PC-3 (cell line): ENCODE results near the gene ADGRL3. TPM values are rescaled to one million over a fixed set of nuclear protein-coding genes. Genes with fewer than 3 reads are reported as not detected.

Source experiments
- ATAC-seq: fragments of 200-7000 bp; cut with Tn5 transposase; 2 replicates; pipeline ENCODE4 v1.9.1; 2020; ENCODE audit warnings: mild to moderate bottlenecking, moderate library complexity
- BruUV-seq: library from RNA; stranded (reverse); fragments of 400-500 nt; replicated peaks from 2 replicates; lab custom pipeline; 2021; lab: Mats Ljungman, UMichigan
- CTCF ChIA-PET: fragments of 300-600 bp; sonication (Branson Sonifier 250); formaldehyde crosslinking; loops from one replicate; lab custom pipeline; 2022; ENCODE audit warnings: antibody characterized with exemption; lab: Charles Lee
- POLR2A ChIA-PET: fragments of 300-600 bp; sonication (Branson Sonifier 250); formaldehyde crosslinking; loops from one replicate; lab custom pipeline; 2022; ENCODE audit warnings: antibody characterized with exemption; ENCODE audit not compliant: unreplicated experiment; lab: Charles Lee
- DNase-seq: peaks from one replicate; pipeline ENCODE4 v3.0.0-alpha.2; 2015
- H2AFZ ChIP-seq: fragments of 300-600 bp; sonication (generic); 2 replicates; pipeline ENCODE4 v1.6.0; 2016; ENCODE audit warnings: antibody characterized with exemption, low read length
- H3F3A ChIP-seq: fragments of 300-600 bp; sonication (generic); one replicate; pipeline ENCODE4 v1.6.0; 2017; ENCODE audit warnings: antibody characterized with exemption, low read length, control low read depth, mild to moderate bottlenecking; ENCODE audit not compliant: unreplicated experiment
- H3K27ac ChIP-seq: fragments of 300-600 bp; sonication (generic); 2 replicates; pipeline ENCODE4 v1.5.1; 2016; ENCODE audit warnings: mild to moderate bottlenecking, low read length
- H3K27me3 ChIP-seq: fragments of 300-600 bp; sonication (generic); 2 replicates; pipeline ENCODE4 v1.6.1; 2016; ENCODE audit warnings: low read length, mixed read lengths
- H3K36me3 ChIP-seq: fragments of 300-600 bp; sonication (generic); 2 replicates; pipeline ENCODE4 v1.6.1; 2016; ENCODE audit warnings: low read depth, mixed run types, low read length, mixed read lengths
- H3K4me1 ChIP-seq: fragments of 300-600 bp; sonication (generic); 2 replicates; pipeline ENCODE4 v1.5.1; 2016; ENCODE audit warnings: low read length; ENCODE audit not compliant: insufficient read depth
- H3K4me2 ChIP-seq: fragments of 300-600 bp; sonication (generic); 2 replicates; pipeline ENCODE4 v1.6.0; 2016; ENCODE audit warnings: low read length
- H3K4me3 ChIP-seq: fragments of 300-600 bp; sonication (generic); 2 replicates; pipeline ENCODE4 v1.5.1; 2016; ENCODE audit warnings: mild to moderate bottlenecking, low read length, mixed read lengths
- H3K79me2 ChIP-seq: fragments of 300-600 bp; sonication (generic); 2 replicates; pipeline ENCODE4 v1.6.1; 2017; ENCODE audit warnings: low read length, mixed read lengths
- H3K9ac ChIP-seq: fragments of 300-600 bp; sonication (generic); 2 replicates; pipeline ENCODE4 v1.6.0; 2016; ENCODE audit warnings: mild to moderate bottlenecking, low read length
- H3K9me2 ChIP-seq: fragments of 300-600 bp; sonication (generic); replicated peaks from 2 replicates; pipeline ENCODE4 v1.6.1; 2016; ENCODE audit warnings: mixed run types, low read length, mixed read lengths
- H3K9me3 ChIP-seq: fragments of 300-600 bp; sonication (generic); 2 replicates; pipeline ENCODE4 v1.6.1; 2016; ENCODE audit warnings: low read length, mixed read lengths
- H4K20me1 ChIP-seq: fragments of 300-600 bp; sonication (generic); 2 replicates; pipeline ENCODE4 v1.6.1; 2016; ENCODE audit warnings: low read length, mixed read lengths
- CTCF ChIP-seq: fragments of 300-600 bp; sonication (generic); conservative IDR thresholded peaks from 2 replicates; pipeline ENCODE4 v1.5.1; 2017; ENCODE audit warnings: antibody characterized with exemption, low read depth, mild to moderate bottlenecking, low read length
- EZH2 ChIP-seq: fragments of 300-600 bp; sonication (generic); IDR thresholded peaks from one replicate; pipeline ENCODE4 v1.6.1; 2017; ENCODE audit warnings: antibody characterized with exemption, mild to moderate bottlenecking, low read length; ENCODE audit not compliant: unreplicated experiment
- EZH2phosphoT487 ChIP-seq: fragments of 300-600 bp; sonication (generic); IDR thresholded peaks from 2 replicates; pipeline ENCODE4 v1.6.1; 2018; ENCODE audit warnings: mild to moderate bottlenecking, antibody characterized with exemption, low read length, borderline replicate concordance
- intact Hi-C: fragments of 100-400 bp; cut with micrococcal nuclease; formaldehyde crosslinking; loops from 2 replicates; pipeline ENCODE4 v1.9.0; 2023
- total RNA-seq: library from RNA; depleted of rRNA; stranded (reverse); fragments of >200 nt; gene quantifications from 2 replicates; pipeline ENCODE4 v1.2.3, GENCODE V29; 2014

ADGRL3 gene
- total RNA-seq, 1 experiment from 2014 or later, result 0.66 TPM

DNA sequence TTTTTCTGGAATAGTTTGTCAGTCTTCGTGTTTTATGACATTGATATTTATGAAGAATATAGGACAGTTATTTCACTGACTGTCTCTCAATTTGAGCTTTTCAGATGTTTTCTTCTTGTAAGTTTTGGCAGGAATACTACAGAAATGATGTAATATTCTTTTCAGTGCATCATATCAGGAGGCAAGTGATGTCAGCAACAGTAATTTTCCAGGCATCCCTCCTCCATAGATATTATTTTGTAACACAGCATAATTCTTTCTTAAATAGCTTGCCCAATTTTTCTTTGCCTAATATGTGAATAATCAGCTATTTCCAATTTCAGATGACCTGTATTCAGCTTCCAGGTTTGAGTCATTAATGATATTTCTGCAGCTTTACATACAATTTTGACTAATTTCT lies 211.1 kb downstream of the ADGRL3 start:
- TF ChIP-seq CTCF, result no peak
- TF ChIP-seq EZH2, result no peak
- no peak for TF ChIP-seq EZH2phosphoT487
- H3K9me3 ChIP-seq, result no peaks in the 10 kb centered on the region
- no peak overlapping the region for H3K9ac ChIP-seq
- no peaks in the 10 kb centered on the region for H3K9me2 ChIP-seq
- DNase-seq, result no peak
- POLR2A ChIA-PET, result interaction anchor here (0.6 kb wide), 2 partner anchors 100 to 185 kb away, joined by 4 to 7 read pairs; no protein-coding TSS in a partner anchor
- H3K79me2 ChIP-seq, result no peaks in the 10 kb centered on the region
- BruUV-seq, result no TSS peak
- H2AFZ ChIP-seq, result no peak overlapping the region
- H3F3A ChIP-seq, result no peaks in the 10 kb centered on the region
- no peaks in the 10 kb centered on the region for H4K20me1 ChIP-seq
- intact Hi-C loops, result no loop called here
- H3K27me3 ChIP-seq, result no peaks in the 10 kb centered on the region
- H3K27ac ChIP-seq, result no peak overlapping the region
- H3K4me3 ChIP-seq, result no peak overlapping the region
- no peak for ATAC-seq
- H3K4me1 ChIP-seq, result peaks cover 10% of the 10 kb centered on the region
- CTCF ChIA-PET, result no interaction called here
- H3K4me2 ChIP-seq, result no peak overlapping the region
- H3K36me3 ChIP-seq, result no peaks in the 10 kb centered on the region

- no peaks in the 10 kb centered on the region for H3K9me3 ChIP-seq
- peak overlapping the region; percentile 21; the same call in 1 of the 2 replicates for H3K4me2 ChIP-seq
- peak overlapping the region; percentile 6; the same call in 1 of the 2 replicates for H3K9ac ChIP-seq
- peaks cover 53% of the 10 kb centered on the region for H3K4me1 ChIP-seq
- H2AFZ ChIP-seq, result no peak overlapping the region
- H3K79me2 ChIP-seq, result no peaks in the 10 kb centered on the region
- H4K20me1 ChIP-seq, result no peaks in the 10 kb centered on the region
- peak; percentile 52 for ATAC-seq
- no TSS peak for BruUV-seq
- ChIA-PET CTCF (no interaction called here), POLR2A (no interaction called here)
- peaks cover 11% of the 10 kb centered on the region for H3F3A ChIP-seq
- peak overlapping the region; percentile 94 for H3K27ac ChIP-seq
- H3K4me3 ChIP-seq, result no peak overlapping the region
- intact Hi-C loops, result no loop called here
- peak; percentile 96 for DNase-seq
- H3K36me3 ChIP-seq, result no peaks in the 10 kb centered on the region
- no peaks in the 10 kb centered on the region for H3K27me3 ChIP-seq
- H3K9me2 ChIP-seq, result no peaks in the 10 kb centered on the region
- no peak for TF ChIP-seq EZH2phosphoT487
- TF ChIP-seq CTCF, result no peak
- no peak for TF ChIP-seq EZH2
Measured at GRCh38 chr4:61425315-61425714, 225.2 kb downstream of the ADGRL3 start.

- no peak overlapping the region for H3K4me2 ChIP-seq
- no TSS peak for BruUV-seq
- H3K4me1 ChIP-seq, result peaks cover 53% of the 10 kb centered on the region
- no peak overlapping the region for H3K4me3 ChIP-seq
- H3K27ac ChIP-seq, result peak overlapping the region; percentile 94
- H4K20me1 ChIP-seq, result no peaks in the 10 kb centered on the region
- ATAC-seq (no peak), DNase-seq (no peak)
- H3K36me3 ChIP-seq, result no peaks in the 10 kb centered on the region
- H3K79me2 ChIP-seq, result no peaks in the 10 kb centered on the region
- intact Hi-C loops, result no loop called here
- no peak overlapping the region for H2AFZ ChIP-seq
- peaks cover 11% of the 10 kb centered on the region for H3F3A ChIP-seq
- H3K9ac ChIP-seq, result no peak overlapping the region
- no peaks in the 10 kb centered on the region for H3K27me3 ChIP-seq
- H3K9me2 ChIP-seq, result no peaks in the 10 kb centered on the region
- H3K9me3 ChIP-seq, result no peaks in the 10 kb centered on the region
- POLR2A ChIA-PET, result no interaction called here
- TF ChIP-seq EZH2 (no peak), CTCF (no peak), EZH2phosphoT487 (no peak)
- CTCF ChIA-PET, result no interaction called here
Measured at GRCh38 chr4:61426229-61426628, 226.1 kb downstream of the ADGRL3 start.
